Left ventricle myocardium inferior (tissue), 1 donor: Measurements from ENCODE around the gene PLXNC1. TPM values are rescaled to one million over a fixed set of nuclear protein-coding genes. Genes with fewer than 3 reads are reported as not detected.

ENCODE experiments used
- DNase-seq: peaks from one replicate; pipeline ENCODE4 v3.0.0-alpha.2; 2020
- H3K27ac ChIP-seq: fragments of 200-600 bp; replicated peaks from 2 replicates; pipeline ENCODE4 v1.8.0; 2021
- H3K27me3 ChIP-seq: fragments of 200-600 bp; 2 replicates; pipeline ENCODE4 v1.8.0; 2021; ENCODE audit warnings: low read depth
- H3K36me3 ChIP-seq: fragments of 200-600 bp; 2 replicates; pipeline ENCODE4 v1.8.0; 2021
- H3K4me1 ChIP-seq: fragments of 200-600 bp; 2 replicates; pipeline ENCODE4 v1.8.0; 2021
- H3K4me3 ChIP-seq: fragments of 200-600 bp; 2 replicates; pipeline ENCODE4 v1.8.0; 2021; ENCODE audit warnings: mild to moderate bottlenecking, moderate library complexity
- H3K9me3 ChIP-seq: fragments of 200-600 bp; replicated peaks from 2 replicates; pipeline ENCODE4 v1.8.0; 2021
- CTCF ChIP-seq: fragments of 200-600 bp; IDR thresholded peaks from 2 replicates; pipeline ENCODE4 v1.8.0; 2021; ENCODE audit warnings: antibody characterized with exemption, mild to moderate bottlenecking, borderline replicate concordance
- intact Hi-C: fragments of 100-400 bp; cut with micrococcal nuclease; formaldehyde crosslinking; loops from one replicate; pipeline ENCODE4 v1.11.0; 2022
- total RNA-seq: library from RNA; stranded (reverse); fragmentation: NEBNext Ultra II Directional; extraction: Animal tissue kit (Norgen Biotek cat#: 25700); gene quantifications from one replicate; pipeline ENCODE4 v1.2.1, GENCODE V29; 2021
- donor health status: DM: no; HTN: yes; CAD: no; lungs with severe emphysema.

The PLXNC1 gene
- total RNA-seq, 1 donor from 2014 or later, result 2.5 TPM

DNA sequence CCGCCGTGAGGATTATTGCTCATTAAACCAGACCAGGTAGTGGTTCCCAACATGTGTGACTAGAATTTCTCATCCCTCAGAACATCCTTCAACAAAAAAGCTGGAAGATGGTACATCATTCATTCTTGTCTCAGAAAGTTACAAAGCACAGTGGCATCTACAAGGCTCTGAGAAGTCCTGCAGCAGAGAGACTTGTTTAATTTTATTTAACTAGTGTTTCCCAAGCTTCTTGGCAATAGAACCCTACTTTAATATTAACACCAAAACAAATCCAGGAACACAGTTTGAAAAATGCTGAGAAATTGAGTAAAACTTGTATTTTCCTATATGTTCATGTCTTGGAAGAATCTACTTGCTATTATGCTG is 54.8 kb downstream of the PLXNC1 start:
- Histone ChIP-seq H3K27me3 (no peaks in the 10 kb centered on the region), H3K4me3 (no peak overlapping the region), H3K9me3 (no peaks in the 10 kb centered on the region), H3K4me1 (peaks cover 8% of the 10 kb centered on the region), H3K36me3 (no peaks in the 10 kb centered on the region), H3K27ac (no peak overlapping the region)
- no peak for TF ChIP-seq CTCF
- no peak for DNase-seq
- intact Hi-C loops, result no loop called here

DNA sequence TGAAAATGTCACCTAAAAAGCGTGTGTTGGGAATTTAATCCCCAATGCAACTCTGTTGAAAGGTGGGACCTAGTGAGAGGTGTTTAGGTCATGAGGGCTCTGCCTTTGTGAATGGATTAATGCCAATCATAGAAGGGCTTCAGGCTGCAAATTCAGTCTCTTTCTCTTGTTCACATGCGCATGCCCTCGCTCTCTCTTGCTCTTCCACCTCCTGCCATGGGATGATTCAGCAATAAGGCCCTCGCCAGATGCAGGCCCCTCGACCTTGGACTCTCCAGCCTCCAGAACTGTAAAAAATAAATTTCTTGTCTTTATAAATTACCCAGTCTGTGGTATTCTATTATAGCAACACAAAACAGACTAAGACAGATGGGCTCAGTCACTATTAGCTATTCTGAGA is 55.4 kb downstream of the PLXNC1 start:
- TF ChIP-seq CTCF, result no peak
- no peak for DNase-seq
- Histone ChIP-seq H3K36me3 (no peaks in the 10 kb centered on the region), H3K4me1 (peaks cover 14% of the 10 kb centered on the region), H3K27ac (no peak overlapping the region), H3K4me3 (no peak overlapping the region), H3K9me3 (no peaks in the 10 kb centered on the region), H3K27me3 (no peaks in the 10 kb centered on the region)
- intact Hi-C loops, result no loop called here

DNA sequence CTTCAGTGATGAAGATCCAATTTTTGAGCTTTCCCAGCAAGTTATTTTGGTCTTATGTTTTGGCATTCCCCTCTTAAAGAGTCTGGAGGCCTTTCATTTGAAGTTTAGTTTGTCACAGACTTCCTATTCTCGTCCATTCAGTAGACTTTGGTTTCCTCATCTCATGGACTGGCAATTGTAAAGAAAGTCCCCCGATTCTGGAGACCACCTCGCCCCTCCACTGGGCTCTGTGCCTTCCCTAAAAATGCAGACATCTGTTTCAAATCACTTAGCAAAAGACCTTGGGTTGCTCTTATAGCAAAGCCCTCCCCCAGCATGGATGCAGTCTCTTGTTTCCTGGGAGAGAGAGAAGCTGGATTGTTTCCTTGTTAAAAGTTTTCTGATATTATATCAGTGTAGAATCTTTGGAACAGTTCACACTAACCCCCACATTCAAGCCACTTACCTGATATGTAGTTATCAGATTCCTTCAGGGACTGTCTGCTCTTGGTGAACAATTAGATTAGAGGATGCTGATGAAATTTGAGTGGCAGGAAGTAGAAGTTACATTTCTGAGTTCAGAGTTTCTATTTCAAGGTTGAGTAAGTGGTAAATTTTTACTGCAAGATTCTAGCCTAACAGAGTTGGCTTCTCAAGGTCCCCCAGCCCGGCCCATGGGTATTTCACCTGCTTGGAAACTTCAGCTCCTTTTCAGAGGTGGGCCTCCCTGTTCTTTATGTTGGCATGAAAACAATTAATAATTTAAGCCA is 56.3 kb downstream of the PLXNC1 start:
- H3K4me3 ChIP-seq, result no peak overlapping the region
- no peaks in the 10 kb centered on the region for H3K9me3 ChIP-seq
- TF ChIP-seq CTCF, result no peak
- peaks cover 14% of the 10 kb centered on the region for H3K4me1 ChIP-seq
- no peaks in the 10 kb centered on the region for H3K27me3 ChIP-seq
- H3K27ac ChIP-seq, result no peak overlapping the region
- DNase-seq, result no peak
- intact Hi-C loops, result no loop called here
- H3K36me3 ChIP-seq, result no peaks in the 10 kb centered on the region

DNA sequence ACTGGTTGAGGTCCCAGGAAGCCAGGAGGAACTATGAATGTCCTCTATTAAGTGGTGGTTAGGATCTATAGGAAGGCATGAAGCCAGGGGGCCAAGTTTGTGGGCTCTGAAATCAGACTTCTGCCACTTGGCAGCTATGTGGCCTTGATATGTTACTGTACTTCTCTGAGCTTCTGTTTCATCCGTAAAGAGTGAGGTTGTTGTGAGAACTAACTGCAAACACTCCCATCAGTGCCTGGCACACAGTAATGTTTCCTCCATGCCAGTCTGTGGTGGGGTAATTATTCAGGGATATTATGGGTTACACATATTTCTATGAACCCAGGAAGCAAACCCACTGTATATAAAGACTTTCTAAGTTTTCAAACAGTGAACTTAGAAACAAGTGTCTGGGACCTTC is 57.4 kb downstream of the PLXNC1 start:
- no peak for DNase-seq
- no peak overlapping the region for H3K4me3 ChIP-seq
- no peak overlapping the region for H3K27ac ChIP-seq
- no peaks in the 10 kb centered on the region for H3K36me3 ChIP-seq
- TF ChIP-seq CTCF, result no peak
- intact Hi-C loops, result no loop called here
- peaks cover 14% of the 10 kb centered on the region for H3K4me1 ChIP-seq
- H3K27me3 ChIP-seq, result no peaks in the 10 kb centered on the region
- H3K9me3 ChIP-seq, result no peaks in the 10 kb centered on the region

DNA sequence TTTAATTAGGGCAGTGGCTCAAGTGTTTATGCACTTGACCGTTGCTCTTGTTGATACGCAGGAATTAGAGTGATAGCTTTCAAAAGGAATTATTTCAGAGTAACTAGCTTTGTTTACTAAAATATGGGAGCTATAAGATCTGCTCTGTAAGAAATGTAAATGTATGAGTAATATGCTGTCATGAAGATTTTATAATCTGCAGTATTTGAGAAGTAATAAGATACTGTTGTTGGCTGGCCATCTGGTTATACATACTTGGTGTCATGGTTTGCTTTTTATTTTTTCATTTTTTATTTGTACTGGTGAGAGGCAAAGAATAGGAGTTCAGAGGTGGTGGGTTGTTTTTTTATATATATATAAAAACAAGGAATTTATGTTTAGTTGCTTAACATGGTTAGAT is 58.5 kb downstream of the PLXNC1 start:
- no peaks in the 10 kb centered on the region for H3K9me3 ChIP-seq
- H3K27ac ChIP-seq, result no peak overlapping the region
- H3K27me3 ChIP-seq, result no peaks in the 10 kb centered on the region
- no peaks in the 10 kb centered on the region for H3K36me3 ChIP-seq
- no peak for TF ChIP-seq CTCF
- intact Hi-C loops, result no loop called here
- no peak for DNase-seq
- no peak overlapping the region for H3K4me3 ChIP-seq
- H3K4me1 ChIP-seq, result peaks cover 14% of the 10 kb centered on the region
